ENCODE data around the gene FHIT.

The FHIT gene

GRCh38 chr3:61111825-61112224, 139.4 kb downstream of the FHIT start:
- H3K27me3 Mint-ChIP-seq (ENCODE audit: low read depth, poor library complexity), result no peaks in the 10 kb centered on the region
- no peak overlapping the region for H3K4me3 Mint-ChIP-seq
- no peak for TF ChIP-seq CTCF (IDR thresholded peaks at IDR 0.05)
- H3K27ac Mint-ChIP-seq, result no peak overlapping the region
- H3K9me3 Mint-ChIP-seq, result no peaks in the 10 kb centered on the region
- H3K4me1 Mint-ChIP-seq, result peaks cover 4% of the 10 kb centered on the region
- DNase-seq, result no peak
- no peaks in the 10 kb centered on the region for H3K36me3 Mint-ChIP-seq (ENCODE audit: low read depth)

- H3K27me3 Mint-ChIP-seq (ENCODE audit: low read depth, poor library complexity), result no peaks in the 10 kb centered on the region
- H3K36me3 Mint-ChIP-seq (ENCODE audit: low read depth), result no peaks in the 10 kb centered on the region
- H3K27ac Mint-ChIP-seq, result no peak overlapping the region
- H3K9me3 Mint-ChIP-seq, result no peaks in the 10 kb centered on the region
- TF ChIP-seq CTCF (IDR thresholded peaks at IDR 0.05), result no peak
- no peak overlapping the region for H3K4me3 Mint-ChIP-seq
- peaks cover 5% of the 10 kb centered on the region for H3K4me1 Mint-ChIP-seq
- no peak for DNase-seq
These were observed 140.7 kb downstream of the FHIT start for GRCh38 chr3:61110576-61110975.

- H3K4me1 Mint-ChIP-seq, result peaks cover 5% of the 10 kb centered on the region
- H3K9me3 Mint-ChIP-seq, result peaks cover 14% of the 10 kb centered on the region
- peaks cover 12% of the 10 kb centered on the region for H3K36me3 Mint-ChIP-seq (ENCODE audit: low read depth)
- no peak for TF ChIP-seq CTCF (IDR thresholded peaks at IDR 0.05)
- no peak overlapping the region for H3K27ac Mint-ChIP-seq
- no peaks in the 10 kb centered on the region for H3K27me3 Mint-ChIP-seq (ENCODE audit: low read depth, poor library complexity)
- no peak for DNase-seq
- H3K4me3 Mint-ChIP-seq, result no peak overlapping the region
These were observed 142.8 kb downstream of the FHIT start for GRCh38 chr3:61108247-61109019.

GRCh38 chr3:61094608-61095007, 156.6 kb downstream of the FHIT start:
- Mint-ChIP-seq H3K4me1 (no peaks in the 10 kb centered on the region), H3K27ac (no peak overlapping the region), H3K36me3 (ENCODE audit: low read depth) (no peaks in the 10 kb centered on the region), H3K4me3 (no peak overlapping the region), H3K9me3 (no peaks in the 10 kb centered on the region), H3K27me3 (ENCODE audit: low read depth, poor library complexity) (no peaks in the 10 kb centered on the region)
- no peak for TF ChIP-seq CTCF (IDR thresholded peaks at IDR 0.05)
- DNase-seq, result no peak

- TF ChIP-seq CTCF (IDR thresholded peaks at IDR 0.05), result no peak
- Mint-ChIP-seq H3K9me3 (no peaks in the 10 kb centered on the region), H3K36me3 (ENCODE audit: low read depth) (no peaks in the 10 kb centered on the region), H3K27ac (no peak overlapping the region), H3K27me3 (ENCODE audit: low read depth, poor library complexity) (no peaks in the 10 kb centered on the region), H3K4me1 (no peaks in the 10 kb centered on the region), H3K4me3 (no peak overlapping the region)
- no peak for DNase-seq
These were observed 157.9 kb downstream of the FHIT start for GRCh38 chr3:61093364-61093763.

- no peaks in the 10 kb centered on the region for H3K9me3 Mint-ChIP-seq
- H3K4me1 Mint-ChIP-seq, result no peaks in the 10 kb centered on the region
- H3K27me3 Mint-ChIP-seq (ENCODE audit: low read depth, poor library complexity), result no peaks in the 10 kb centered on the region
- no peak for DNase-seq
- H3K27ac Mint-ChIP-seq, result no peak overlapping the region
- no peak for TF ChIP-seq CTCF (IDR thresholded peaks at IDR 0.05)
- H3K36me3 Mint-ChIP-seq (ENCODE audit: low read depth), result no peaks in the 10 kb centered on the region
- no peak overlapping the region for H3K4me3 Mint-ChIP-seq
These were observed 158.4 kb downstream of the FHIT start for GRCh38 chr3:61092870-61093269.
